Measurements from ENCODE around the gene NCKAP5. TPM values are rescaled to one million over a fixed set of nuclear protein-coding genes. Genes with fewer than 3 reads are reported as not detected.
"Not testable (repeated sequence)": the region's sequence is repeated elsewhere in the genome, so short reads cannot be mapped to it uniquely, and the experiment has no call there.

NCKAP5 gene
- total RNA-seq, 3 donors from 2014 or later (not counting 1 experiment from before 2014, with no cell fraction given), result 0.12 to 0.20 TPM; not detected in 1

- H3K4me1 Mint-ChIP-seq, result no peaks in the 10 kb centered on the region
- ATAC-seq, result no peak
- H3K36me3 ChIP-seq (ENCODE audit: control insufficient read depth, insufficient read depth, low read length), result no peaks in the 10 kb centered on the region
- no peaks in the 10 kb centered on the region for H3K27me3 ChIP-seq (ENCODE audit: control insufficient read depth, insufficient read depth, low read length)
- peaks cover 3 to 6% of the 10 kb centered on the region in 2 donors for H3K9me3 Mint-ChIP-seq
- H3K4me1 ChIP-seq (ENCODE audit: control insufficient read depth, insufficient read depth, low read length), result no peaks in the 10 kb centered on the region
- H3K4me3 Mint-ChIP-seq, result no peak overlapping the region
- DNase-seq, result no peak
- whole genome bisulfite sequencing (ENCODE audit: insufficient coverage), result 92% methylated on average over 1 of the region's 1 CpG
- H3K27me3 Mint-ChIP-seq (ENCODE audit: low read depth in 2 of 2), result peaks cover 0 to 3% of the 10 kb centered on the region in 2 donors
- no peak for TF ChIP-seq CTCF (IDR thresholded peaks at IDR 0.05)
- intact Hi-C loops (cut with micrococcal nuclease), result no loop called here
- H3K36me3 Mint-ChIP-seq, result no peaks in the 10 kb centered on the region
- no peak overlapping the region for H3K4me3 ChIP-seq (ENCODE audit: low read length)
- no peak overlapping the region for H3K27ac ChIP-seq (ENCODE audit: low read length)
- H3K9me3 ChIP-seq (ENCODE audit: control insufficient read depth, insufficient read depth, low read length), result no peaks in the 10 kb centered on the region
- no peak overlapping the region for H3K27ac Mint-ChIP-seq
Observed at GRCh38 chr2:133522204-133522603, 46.1 kb downstream of the NCKAP5 start.

GRCh38 chr2:133521146-133521745, 47.0 kb downstream of the NCKAP5 start:
- intact Hi-C loops (cut with micrococcal nuclease), result no loop called here
- no peak for ATAC-seq

GRCh38 chr2:133519677-133520076, 48.6 kb downstream of the NCKAP5 start:
- H3K27me3 ChIP-seq (ENCODE audit: control insufficient read depth, insufficient read depth, low read length); H3K27ac Mint-ChIP-seq; H3K27ac ChIP-seq (ENCODE audit: low read length); H3K9me3 Mint-ChIP-seq; H3K27me3 Mint-ChIP-seq (ENCODE audit: low read depth in 2 of 2); DNase-seq; H3K36me3 Mint-ChIP-seq; H3K36me3 ChIP-seq (ENCODE audit: control insufficient read depth, insufficient read depth, low read length); H3K4me3 Mint-ChIP-seq; H3K4me1 Mint-ChIP-seq; H3K4me1 ChIP-seq (ENCODE audit: control insufficient read depth, insufficient read depth, low read length); ATAC-seq; H3K9me3 ChIP-seq (ENCODE audit: control insufficient read depth, insufficient read depth, low read length); H3K4me3 ChIP-seq (ENCODE audit: low read length); intact Hi-C loops (cut with micrococcal nuclease): not testable (repeated sequence)
- WGBS (ENCODE audit: insufficient coverage), result 52% methylated on average over 3 of the region's 7 CpGs

More at GRCh38 chr2:133521146-133521745, 47.0 kb downstream of the NCKAP5 start:
- no peak for TF ChIP-seq CTCF (IDR thresholded peaks at IDR 0.05)
- H3K27ac ChIP-seq (ENCODE audit: low read length), result no peak overlapping the region
- WGBS (ENCODE audit: insufficient coverage), result 83% methylated on average over 3 of the region's 3 CpGs
- H3K4me1 Mint-ChIP-seq, result no peaks in the 10 kb centered on the region
- H3K27me3 ChIP-seq (ENCODE audit: control insufficient read depth, insufficient read depth, low read length), result no peaks in the 10 kb centered on the region
- H3K36me3 Mint-ChIP-seq, result no peaks in the 10 kb centered on the region
- H3K4me3 ChIP-seq (ENCODE audit: low read length), result no peak overlapping the region
- DNase-seq, result no peak
- no peak overlapping the region for H3K27ac Mint-ChIP-seq
- H3K9me3 Mint-ChIP-seq, result peaks cover 3 to 6% of the 10 kb centered on the region in 2 donors
- peaks cover 0 to 3% of the 10 kb centered on the region in 2 donors for H3K27me3 Mint-ChIP-seq (ENCODE audit: low read depth in 2 of 2)
- H3K4me3 Mint-ChIP-seq, result no peak overlapping the region
- no peaks in the 10 kb centered on the region for H3K9me3 ChIP-seq (ENCODE audit: control insufficient read depth, insufficient read depth, low read length)
- H3K36me3 ChIP-seq (ENCODE audit: control insufficient read depth, insufficient read depth, low read length), result no peaks in the 10 kb centered on the region
- no peaks in the 10 kb centered on the region for H3K4me1 ChIP-seq (ENCODE audit: control insufficient read depth, insufficient read depth, low read length)

GRCh38 chr2:133518700-133519344, 49.4 kb downstream of the NCKAP5 start:
- peaks cover 0 to 3% of the 10 kb centered on the region in 2 donors for H3K27me3 Mint-ChIP-seq (ENCODE audit: low read depth in 2 of 2)
- no peak overlapping the region for H3K27ac ChIP-seq (ENCODE audit: low read length)
- H3K9me3 Mint-ChIP-seq, result peaks cover 3 to 5% of the 10 kb centered on the region in 2 donors
- ATAC-seq (no peak), DNase-seq (no peak)
- H3K4me1 Mint-ChIP-seq, result no peaks in the 10 kb centered on the region
- intact Hi-C loops (cut with micrococcal nuclease), result no loop called here
- no peak for TF ChIP-seq CTCF (IDR thresholded peaks at IDR 0.05)
- H3K4me1 ChIP-seq (ENCODE audit: control insufficient read depth, insufficient read depth, low read length), result no peaks in the 10 kb centered on the region
- H3K27ac Mint-ChIP-seq, result no peak overlapping the region
- no peaks in the 10 kb centered on the region for H3K36me3 Mint-ChIP-seq
- no peaks in the 10 kb centered on the region for H3K27me3 ChIP-seq (ENCODE audit: control insufficient read depth, insufficient read depth, low read length)
- no peak overlapping the region for H3K4me3 ChIP-seq (ENCODE audit: low read length)
- no peak overlapping the region for H3K4me3 Mint-ChIP-seq
- H3K9me3 ChIP-seq (ENCODE audit: control insufficient read depth, insufficient read depth, low read length), result no peaks in the 10 kb centered on the region
- no peaks in the 10 kb centered on the region for H3K36me3 ChIP-seq (ENCODE audit: control insufficient read depth, insufficient read depth, low read length)
